Endothelial cell of umbilical vein (primary cell): Measurements from ENCODE around the gene FIS1. TPM values are rescaled to one million over a fixed set of nuclear protein-coding genes. Genes with fewer than 3 reads are reported as not detected.

Experiments
- BruUV-seq: library from RNA; stranded (reverse); fragments of 400-500 nt; replicated peaks from 2 replicates; lab custom pipeline; 2021; lab: Mats Ljungman, UMichigan
- CTCF ChIA-PET: fragments of 300-600, 350-600 bp; sonication (Branson Sonifier 250); formaldehyde crosslinking; loops from one replicate; lab custom pipeline; 2021; ENCODE audit warnings: antibody characterized with exemption, inconsistent platforms; lab: Charles Lee
- POLR2A ChIA-PET: fragments of 300-600, 350-600 bp; sonication (Branson Sonifier 250); formaldehyde crosslinking; loops from one replicate; lab custom pipeline; 2021; ENCODE audit warnings: antibody characterized with exemption, inconsistent platforms; lab: Charles Lee
- DNase-seq: peaks from one replicate; pipeline ENCODE4 v3.0.0-alpha.2; 2011; ENCODE audit warnings: low read depth, low spot score
- FAIRE-seq: peaks from 2 replicates; lab custom pipeline; 2011; peaks lifted over from hg19 to GRCh38; lab: Jason Lieb, UNC
- H2AFZ ChIP-seq: 2 replicates; pipeline ENCODE4 v1.6.0; 2012; ENCODE audit warnings: low read depth, low read length, control low read depth, inconsistent platforms
- H3K27ac ChIP-seq: 2 replicates; pipeline ENCODE4 v1.5.1; 2011; ENCODE audit warnings: low read depth, mild to moderate bottlenecking, control low read depth, low read length, moderate library complexity; ENCODE audit not compliant: insufficient read depth
- H3K27me3 ChIP-seq, 2 experiments: 2 replicates each; pipeline versions ENCODE4 v1.6.0 to v1.6.1; 2011; ENCODE audit warnings: low read length in 2 of 2, mixed read lengths in 1 of 2; ENCODE audit not compliant: control insufficient read depth in 2 of 2, insufficient read depth in 2 of 2
- H3K36me3 ChIP-seq, 2 experiments: 2 replicates in 1 of 2; 3 replicates in 1 of 2; pipeline ENCODE4 v1.5.1; 2011; ENCODE audit warnings: low read length in 2 of 2, mild to moderate bottlenecking in 1 of 2, moderate library complexity in 1 of 2; ENCODE audit not compliant: control insufficient read depth in 2 of 2, insufficient read depth in 2 of 2; ENCODE audit errors: extremely low read depth in 1 of 2
- H3K4me1 ChIP-seq: 3 replicates; pipeline ENCODE4 v1.5.1; 2011; ENCODE audit warnings: mild to moderate bottlenecking, low read length; ENCODE audit not compliant: control insufficient read depth, insufficient read depth; ENCODE audit errors: extremely low read depth
- H3K4me2 ChIP-seq: 2 replicates; pipeline ENCODE4 v1.6.1; 2011; ENCODE audit warnings: low read length, control low read depth, mixed read lengths; ENCODE audit not compliant: insufficient read depth
- H3K4me3 ChIP-seq, 3 experiments: fragments of 200-600 bp in 1 of 3; sonication (generic), shearing (Covaris generic) in 1 of 3; replicated peaks in 1 of 3; 2 replicates each; pipeline ENCODE4 v1.5.1; 2011 to 2016; ENCODE audit warnings: control low read depth in 3 of 3, low read length in 3 of 3, mild to moderate bottlenecking in 2 of 3, inconsistent platforms in 1 of 3, low read depth in 1 of 3, moderate library complexity in 1 of 3; ENCODE audit not compliant: insufficient read depth in 1 of 3
- H3K79me2 ChIP-seq: 2 replicates; pipeline ENCODE4 v1.6.0; 2012; ENCODE audit warnings: low read length, inconsistent platforms; ENCODE audit not compliant: control insufficient read depth, insufficient read depth
- H3K9ac ChIP-seq: replicated peaks from 2 replicates; pipeline ENCODE3; 2011; ENCODE audit warnings: low read length, control low read depth; ENCODE audit not compliant: insufficient read depth; ENCODE audit errors: extremely low read depth
- H3K9me1 ChIP-seq: replicated peaks from 3 replicates; pipeline ENCODE4 v1.6.0; 2011; ENCODE audit warnings: mild to moderate bottlenecking, low read length; ENCODE audit not compliant: control insufficient read depth, insufficient read depth; ENCODE audit errors: extremely low read depth
- H3K9me3 ChIP-seq: replicated peaks from 2 replicates; pipeline ENCODE4 v1.5.1; 2012; ENCODE audit warnings: low read length, inconsistent platforms; ENCODE audit not compliant: control insufficient read depth, insufficient read depth
- H4K20me1 ChIP-seq: replicated peaks from 2 replicates; pipeline ENCODE3; 2011; ENCODE audit warnings: mild to moderate bottlenecking, low read length; ENCODE audit not compliant: control insufficient read depth, insufficient read depth; ENCODE audit errors: extremely low read depth
- CTCF ChIP-seq, 2 donors: IDR thresholded peaks; 1 replicate in 1 of 2; 2 replicates in 1 of 2; pipeline ENCODE4 v1.5.1; 2011; ENCODE audit warnings: low read length in 2 of 2, mild to moderate bottlenecking in 2 of 2, moderate library complexity in 2 of 2, control low read depth in 1 of 2, inconsistent platforms in 1 of 2, low read depth in 1 of 2; ENCODE audit not compliant: insufficient read depth in 1 of 2; ENCODE audit errors: extremely low read depth in 1 of 2
- EZH2 ChIP-seq: IDR thresholded peaks from 2 replicates; pipeline ENCODE4 v1.6.1; 2012; ENCODE audit warnings: borderline replicate concordance, low read depth, mild to moderate bottlenecking, moderate library complexity, low read length, inconsistent platforms; ENCODE audit not compliant: severe bottlenecking
- FOS ChIP-seq: IDR thresholded peaks from 2 replicates; pipeline ENCODE4 v1.6.1; 2011; ENCODE audit warnings: mild to moderate bottlenecking, low read length, moderate library complexity, borderline replicate concordance; ENCODE audit not compliant: insufficient read depth
- JUN ChIP-seq: IDR thresholded peaks from 2 replicates; pipeline ENCODE4 v1.6.1; 2011; ENCODE audit warnings: borderline replicate concordance, low read depth; ENCODE audit not compliant: insufficient read length, insufficient read depth
- MAX ChIP-seq: IDR thresholded peaks from 2 replicates; pipeline ENCODE4 v1.6.1; 2011; ENCODE audit not compliant: insufficient read depth, insufficient read length
- MYC ChIP-seq: IDR thresholded peaks from one replicate; pipeline ENCODE4 v1.6.1; 2011; ENCODE audit warnings: mild to moderate bottlenecking, low read depth, low read length
- POLR2A ChIP-seq: IDR thresholded peaks from 2 replicates; pipeline ENCODE4 v1.6.1; 2012; ENCODE audit warnings: low read depth, mild to moderate bottlenecking, control low read depth, low read length
- dilution Hi-C: fragments of 300-500 bp; cut with MboI; formaldehyde crosslinking; loops from one replicate; pipeline ENCODE4 v1.15.0; 2019; ENCODE audit warnings: low sequenced_read_pairs; ENCODE audit not compliant: extremely low pct_ligation_motif_present
- intact Hi-C: fragments of 100-400 bp; cut with micrococcal nuclease; formaldehyde crosslinking; loops from one replicate; pipeline ENCODE4 v1.10.0; 2022
- polyA plus RNA-seq, 4 experiments: library from polyadenylated mRNA; depleted of rRNA in 3 of 4; stranded (reverse) in 3 of 4; unstranded in 1 of 4; fragments of >200 nt; gene quantifications; 2 replicates each; pipeline versions ENCODE4 v1.2.1 to v1.2.3, GENCODE V29; 2011 to 2012; ENCODE audit warnings: missing spikeins in 1 of 4
- total RNA-seq: library from RNA; stranded (reverse); gene quantifications from 2 replicates; pipeline ENCODE4 v1.2.3, GENCODE V29; 2021

The FIS1 gene
- total and polyA plus RNA-seq, 2 donors (not counting 3 experiments of a cell fraction or from before 2014, with no cell fraction given): 132 to 330 TPM

- Histone ChIP-seq H3K4me2 (no peak overlapping the region), H3K9me1 (no peaks in the 10 kb centered on the region), H3K9ac (no peak overlapping the region), H2AFZ (no peak overlapping the region), H3K4me3 (no peak overlapping the region), H4K20me1 (no peaks in the 10 kb centered on the region), H3K9me3 (no peaks in the 10 kb centered on the region), H3K27ac (no peak overlapping the region), H3K27me3 (no peaks in the 10 kb centered on the region), H3K36me3 (peaks cover 11 to 41% of the 10 kb centered on the region in 2 experiments), H3K4me1 (no peaks in the 10 kb centered on the region), H3K79me2 (peaks cover 5% of the 10 kb centered on the region)
- ChIA-PET CTCF (interaction anchor here (1.7 kb wide), 1 partner anchor 18 kb away, joined by 6 read pairs; no protein-coding TSS in a partner anchor), POLR2A (no interaction called here)
- DNase-seq: no peak
- FAIRE-seq: no peak
- dilution Hi-C loops (no loop called here), intact Hi-C loops (no loop called here)
- no TSS peak for BruUV-seq
- TF ChIP-seq FOS: no peak
- TF ChIP-seq JUN: no peak
- no peak for TF ChIP-seq POLR2A
- TF ChIP-seq MYC: no peak
- no peak for TF ChIP-seq CTCF (IDR thresholded peaks at IDR 0.05; ENCODE audit: extremely low read depth in 1 of 2, insufficient read depth in 1 of 2, low read depth in 1 of 2, low read length in 2 of 2)
- no peak for TF ChIP-seq EZH2
- no peak for TF ChIP-seq MAX
Measured at GRCh38 chr7:101210143-101210542, 34.7 kb downstream of the FIS1 start.
